Memory B cell (primary cell): ENCODE data around the gene CCDC73.

Experiments
- ATAC-seq: fragments of 150-1000 bp; cut with Tn5 transposase; 2 replicates; pipeline ENCODE4 v1.10.0; 2021; ENCODE audit warnings: low read depth, mild to moderate bottlenecking, moderate library complexity
- DNase-seq, 2 donors: peaks; one replicate each; pipeline ENCODE4 v3.0.0; 2022; ENCODE audit warnings: low spot score in 2 of 2
- H3K27ac Mint-ChIP-seq: one replicate; pipeline ENCODE4 v1.8.0; 2022; ENCODE audit warnings: mild to moderate bottlenecking, moderate library complexity, mixed read lengths
- H3K27me3 Mint-ChIP-seq: one replicate; pipeline ENCODE4 v1.8.0; 2022; ENCODE audit warnings: mixed read lengths
- H3K36me3 Mint-ChIP-seq: one replicate; pipeline ENCODE4 v1.8.0; 2022; ENCODE audit warnings: mild to moderate bottlenecking, mixed read lengths
- H3K4me1 Mint-ChIP-seq: one replicate; pipeline ENCODE4 v1.8.0; 2022; ENCODE audit warnings: mixed read lengths
- H3K4me3 Mint-ChIP-seq: one replicate; pipeline ENCODE4 v1.8.0; 2022; ENCODE audit warnings: mild to moderate bottlenecking, moderate library complexity, mixed read lengths
- H3K9me3 Mint-ChIP-seq: one replicate; pipeline ENCODE4 v1.8.0; 2022; ENCODE audit warnings: mixed read lengths

Gene CCDC73

DNA sequence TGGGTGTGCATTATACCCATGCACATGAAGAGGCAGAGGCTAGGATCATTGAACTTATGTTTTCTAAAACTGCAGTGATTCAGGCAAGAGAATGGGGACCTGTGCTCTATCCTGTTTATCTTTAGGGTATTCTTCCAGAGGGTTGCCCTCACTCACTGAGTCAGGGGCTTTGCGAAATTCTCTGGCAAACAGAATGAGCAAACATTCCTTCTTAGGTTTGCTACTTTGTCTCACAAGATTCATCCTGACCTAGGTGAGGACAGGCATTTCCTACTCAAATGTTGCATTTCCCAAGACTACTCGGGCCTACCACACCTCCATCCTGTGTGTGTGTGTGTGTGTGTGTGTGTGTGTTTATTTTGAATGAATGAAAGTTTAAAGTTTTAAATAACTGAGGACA is 213.5 kb downstream of the CCDC73 start:
- Mint-ChIP-seq H3K9me3 (no peaks in the 10 kb centered on the region), H3K4me3 (no peak overlapping the region), H3K36me3 (no peaks in the 10 kb centered on the region), H3K27ac (no peak overlapping the region), H3K27me3 (no peaks in the 10 kb centered on the region), H3K4me1 (peaks cover 19% of the 10 kb centered on the region)
- DNase-seq, result no peak
- ATAC-seq, result no peak

- Mint-ChIP-seq H3K27me3 (peaks cover 7% of the 10 kb centered on the region), H3K9me3 (no peaks in the 10 kb centered on the region), H3K4me1 (no peaks in the 10 kb centered on the region), H3K27ac (no peak overlapping the region), H3K36me3 (no peaks in the 10 kb centered on the region), H3K4me3 (no peak overlapping the region)
- no peak for DNase-seq
- ATAC-seq, result no peak
Observed at GRCh38 chr11:32576456-32576855, 218.0 kb downstream of the CCDC73 start.

- H3K9me3 Mint-ChIP-seq, result no peaks in the 10 kb centered on the region
- ATAC-seq, result no peak
Observed at GRCh38 chr11:32575070-32575469, 219.4 kb downstream of the CCDC73 start.

GRCh38 chr11:32574421-32574820 is 220.0 kb downstream of the CCDC73 start:
- Mint-ChIP-seq H3K4me1 (no peaks in the 10 kb centered on the region), H3K27me3 (peaks cover 17% of the 10 kb centered on the region), H3K4me3 (no peak overlapping the region), H3K9me3 (no peaks in the 10 kb centered on the region), H3K27ac (no peak overlapping the region), H3K36me3 (no peaks in the 10 kb centered on the region)
- no peak for DNase-seq
- ATAC-seq, result no peak

More at GRCh38 chr11:32575070-32575469, 219.4 kb downstream of the CCDC73 start:
- no peak for DNase-seq
- Mint-ChIP-seq H3K27ac (no peak overlapping the region), H3K4me3 (no peak overlapping the region), H3K4me1 (no peaks in the 10 kb centered on the region), H3K36me3 (no peaks in the 10 kb centered on the region), H3K27me3 (peaks cover 17% of the 10 kb centered on the region)

DNA sequence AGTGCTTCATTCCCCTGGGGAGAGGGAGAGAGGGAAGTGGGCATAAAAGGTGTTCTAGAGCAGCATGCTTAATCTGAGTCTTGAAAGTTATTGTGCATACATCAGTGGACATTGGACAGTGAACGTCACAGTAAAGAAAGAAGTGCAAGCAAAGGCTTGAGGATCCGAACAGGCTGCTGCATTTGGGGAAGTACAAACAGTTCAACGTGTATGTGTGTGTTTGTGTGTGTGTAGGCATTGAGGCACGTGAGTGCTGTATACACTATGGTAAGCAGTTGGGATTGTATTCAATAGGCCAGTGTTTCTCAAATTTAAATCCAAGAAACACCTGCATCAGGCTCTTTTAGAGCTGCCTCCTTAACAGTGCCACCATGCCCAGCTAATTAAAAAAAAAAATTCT is 221.2 kb downstream of the CCDC73 start:
- H3K36me3 Mint-ChIP-seq, result no peaks in the 10 kb centered on the region
- peaks cover 17% of the 10 kb centered on the region for H3K27me3 Mint-ChIP-seq
- no peaks in the 10 kb centered on the region for H3K9me3 Mint-ChIP-seq
- H3K4me1 Mint-ChIP-seq, result no peaks in the 10 kb centered on the region
- H3K4me3 Mint-ChIP-seq, result no peak overlapping the region
- ATAC-seq, result no peak
- DNase-seq, result no peak
- no peak overlapping the region for H3K27ac Mint-ChIP-seq

DNA sequence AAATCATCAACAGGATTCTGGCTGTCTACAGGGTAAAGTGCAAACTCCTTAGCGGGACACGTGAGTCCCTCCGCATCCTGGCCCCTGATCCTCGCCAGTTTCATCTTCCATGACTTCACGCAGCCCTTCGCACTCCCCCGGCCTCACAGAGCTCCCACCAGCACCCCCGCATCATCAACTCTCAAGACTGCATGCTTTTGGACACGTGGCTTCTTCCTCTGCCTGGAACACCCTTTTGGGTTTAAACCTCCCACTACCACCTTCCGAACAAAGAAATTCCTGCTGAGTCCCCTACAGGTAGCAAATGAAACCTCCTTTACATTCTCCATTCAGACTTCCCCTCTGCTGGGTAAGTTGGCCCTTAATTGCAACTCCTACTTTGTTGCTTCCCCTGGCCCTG is 223.4 kb downstream of the CCDC73 start:
- Mint-ChIP-seq H3K36me3 (no peaks in the 10 kb centered on the region), H3K4me3 (no peak overlapping the region)

DNA sequence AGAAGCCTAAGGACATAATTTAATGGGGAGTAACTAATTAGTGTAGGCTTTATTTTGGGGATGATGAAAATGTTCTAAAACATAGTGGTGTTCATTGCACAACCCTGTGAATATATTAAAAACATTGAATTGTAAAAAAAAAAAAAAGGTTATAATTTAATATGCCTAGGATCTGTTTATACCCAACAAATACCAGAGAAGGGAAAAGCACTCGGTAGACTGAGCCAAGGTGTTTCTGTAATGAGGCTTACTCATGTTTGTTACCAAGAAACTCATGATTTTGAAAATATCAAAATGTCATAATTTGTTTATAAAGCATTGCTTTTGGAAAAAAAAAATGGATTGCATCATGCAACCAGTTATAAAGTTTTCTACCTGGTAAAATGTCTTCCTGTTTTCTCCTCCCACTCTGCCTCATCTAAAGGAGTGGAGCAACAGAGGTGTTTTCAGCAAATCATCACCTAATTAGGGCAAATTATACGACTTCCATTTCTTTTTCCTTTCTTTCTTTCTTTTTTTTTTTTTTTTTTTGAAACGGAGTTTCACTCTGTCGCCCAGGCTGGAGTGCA is 225.1 kb downstream of the CCDC73 start:
- Mint-ChIP-seq H3K27me3 (peaks cover 17% of the 10 kb centered on the region), H3K9me3 (no peaks in the 10 kb centered on the region), H3K36me3 (no peaks in the 10 kb centered on the region), H3K4me1 (no peaks in the 10 kb centered on the region), H3K27ac (no peak overlapping the region), H3K4me3 (no peak overlapping the region)
- no peak for ATAC-seq
- DNase-seq, result no peak

More for the DNA sequence above, 223.4 kb downstream of the CCDC73 start:
- DNase-seq (no peak), ATAC-seq (no peak)
- Mint-ChIP-seq H3K27me3 (peaks cover 19% of the 10 kb centered on the region), H3K4me1 (no peaks in the 10 kb centered on the region), H3K9me3 (no peaks in the 10 kb centered on the region), H3K27ac (no peak overlapping the region)

GRCh38 chr11:32567154-32567553 is 227.3 kb downstream of the CCDC73 start:
- Mint-ChIP-seq H3K36me3 (no peaks in the 10 kb centered on the region), H3K27ac (no peak overlapping the region), H3K4me1 (no peaks in the 10 kb centered on the region), H3K27me3 (peaks cover 14% of the 10 kb centered on the region), H3K9me3 (no peaks in the 10 kb centered on the region), H3K4me3 (no peak overlapping the region)
- ATAC-seq, result no peak
- DNase-seq, result no peak

GRCh38 chr11:32566517-32566916 is 227.9 kb downstream of the CCDC73 start:
- DNase-seq (no peak), ATAC-seq (no peak)
- peaks cover 12% of the 10 kb centered on the region for H3K27me3 Mint-ChIP-seq
- H3K9me3 Mint-ChIP-seq, result no peaks in the 10 kb centered on the region
- H3K36me3 Mint-ChIP-seq, result no peaks in the 10 kb centered on the region
- H3K4me1 Mint-ChIP-seq, result no peaks in the 10 kb centered on the region
- H3K27ac Mint-ChIP-seq, result no peak overlapping the region
- no peak overlapping the region for H3K4me3 Mint-ChIP-seq

DNA sequence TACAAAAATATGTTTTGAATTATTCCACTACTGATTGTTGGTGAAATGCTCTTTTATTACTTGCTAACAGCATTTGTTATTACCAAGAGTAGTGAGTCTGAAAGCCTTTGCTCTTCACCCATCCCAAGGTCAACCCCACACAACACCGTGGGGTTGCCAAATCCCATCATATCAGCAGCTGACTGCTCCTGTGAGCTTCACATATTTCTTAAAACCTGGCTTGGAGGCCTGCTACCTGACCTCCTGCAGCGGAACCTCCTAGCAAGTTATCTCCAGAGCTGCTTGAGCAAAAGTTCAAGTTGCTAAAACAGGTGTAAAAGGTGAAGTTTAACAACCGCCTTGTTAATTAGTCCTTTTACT is 230.9 kb downstream of the CCDC73 start:
- Mint-ChIP-seq H3K4me1 (no peaks in the 10 kb centered on the region), H3K36me3 (no peaks in the 10 kb centered on the region), H3K27me3 (peaks cover 2% of the 10 kb centered on the region), H3K4me3 (no peak overlapping the region), H3K9me3 (no peaks in the 10 kb centered on the region), H3K27ac (no peak overlapping the region)
- DNase-seq (no peak), ATAC-seq (no peak)

GRCh38 chr11:32562839-32563599 is 231.4 kb downstream of the CCDC73 start:
- no peak for DNase-seq
- no peaks in the 10 kb centered on the region for H3K4me1 Mint-ChIP-seq
- no peak overlapping the region for H3K27ac Mint-ChIP-seq
- no peak overlapping the region for H3K4me3 Mint-ChIP-seq
- no peaks in the 10 kb centered on the region for H3K27me3 Mint-ChIP-seq
- no peaks in the 10 kb centered on the region for H3K9me3 Mint-ChIP-seq
- no peak for ATAC-seq
- H3K36me3 Mint-ChIP-seq, result no peaks in the 10 kb centered on the region

DNA sequence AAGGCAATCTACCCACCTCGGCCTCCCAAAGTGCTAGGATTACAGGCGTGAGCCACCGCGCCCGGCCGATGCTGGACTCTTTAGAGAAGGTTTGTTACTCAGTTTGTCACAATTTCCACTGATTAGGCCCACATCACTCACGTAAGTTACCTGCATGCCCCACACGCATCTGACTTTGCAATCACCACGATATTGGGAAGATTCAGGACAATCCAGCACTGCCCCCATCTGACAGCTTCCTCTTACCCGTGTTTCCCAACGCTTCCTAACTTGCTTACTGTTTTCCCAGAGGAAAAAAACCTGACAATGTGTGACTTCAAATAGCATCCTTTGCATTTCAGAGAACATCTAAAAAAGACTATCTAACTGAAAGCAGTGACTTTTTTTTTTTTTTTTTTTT is 232.6 kb downstream of the CCDC73 start:
- Mint-ChIP-seq H3K9me3 (no peaks in the 10 kb centered on the region), H3K4me3 (no peak overlapping the region), H3K36me3 (no peaks in the 10 kb centered on the region), H3K27me3 (no peaks in the 10 kb centered on the region), H3K27ac (no peak overlapping the region), H3K4me1 (no peaks in the 10 kb centered on the region)
- DNase-seq (no peak), ATAC-seq (no peak)

DNA sequence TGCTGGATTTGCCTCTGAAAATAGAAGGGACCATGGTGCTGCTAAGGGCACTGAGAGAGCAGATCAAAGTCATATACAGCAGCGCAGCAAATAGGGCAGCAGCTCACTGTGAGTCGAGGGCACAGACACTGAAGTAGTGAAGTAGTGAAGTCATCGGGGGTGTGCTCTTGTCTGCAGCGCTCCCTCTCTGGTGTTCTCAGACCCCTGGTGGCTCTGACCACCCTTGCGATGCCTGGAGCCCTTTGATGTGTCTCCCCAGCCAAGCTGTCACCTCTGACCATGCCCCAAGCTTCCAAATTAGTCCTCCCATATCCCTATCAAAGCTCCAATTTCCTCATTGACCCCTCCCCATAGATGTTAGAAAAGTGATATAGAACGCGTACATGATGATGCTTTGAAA is 238.6 kb downstream of the CCDC73 start:
- Mint-ChIP-seq H3K9me3 (peaks cover 2% of the 10 kb centered on the region), H3K36me3 (no peaks in the 10 kb centered on the region), H3K4me1 (peaks cover 2% of the 10 kb centered on the region), H3K27me3 (no peaks in the 10 kb centered on the region), H3K4me3 (no peak overlapping the region), H3K27ac (no peak overlapping the region)
- ATAC-seq, result no peak
- DNase-seq, result no peak

- DNase-seq (no peak), ATAC-seq (no peak)
- H3K4me3 Mint-ChIP-seq, result no peak overlapping the region
Observed at GRCh38 chr11:32555091-32555490, 239.4 kb downstream of the CCDC73 start.

More at GRCh38 chr11:32555091-32555490, 239.4 kb downstream of the CCDC73 start:
- Mint-ChIP-seq H3K27me3 (no peaks in the 10 kb centered on the region), H3K36me3 (no peaks in the 10 kb centered on the region), H3K4me1 (peaks cover 2% of the 10 kb centered on the region), H3K9me3 (peaks cover 2% of the 10 kb centered on the region), H3K27ac (no peak overlapping the region)
